SK-N-SH treated with all-trans-retinoic acid at 6 μM for 48 hours (cell line): ENCODE results near the gene RUBCNL.
"Not testable (repeated sequence)": the region's sequence is repeated elsewhere in the genome, so short reads cannot be mapped to it uniquely, and the experiment has no call there.

Source experiments
- CSDC2 ChIP-seq: fragments of 250-450 bp; sonication (Bioruptor Pico); IDR thresholded peaks from 2 replicates; pipeline ENCODE4 v1.5.0; 2020; ENCODE audit warnings: mild to moderate bottlenecking, moderate library complexity
- ISL1 ChIP-seq: fragments of 250-450 bp; sonication (Bioruptor Pico); IDR thresholded peaks from 2 replicates; pipeline ENCODE4 v2.1.2; 2022; ENCODE audit warnings: mild to moderate bottlenecking, moderate library complexity
- SNAI2 ChIP-seq: fragments of 250-450 bp; sonication (Bioruptor Pico); IDR thresholded peaks from 2 replicates; pipeline ENCODE4 v1.5.0; 2020; ENCODE audit warnings: mild to moderate bottlenecking, moderate library complexity
- ZFP3 ChIP-seq: fragments of 250-450 bp; sonication (Bioruptor Pico); IDR thresholded peaks from 2 replicates; pipeline ENCODE4 v1.5.0; 2020; ENCODE audit warnings: mild to moderate bottlenecking, moderate library complexity
- ZFP30 ChIP-seq: fragments of 450-650 bp; formaldehyde crosslinking; IDR thresholded peaks from 2 replicates; pipeline ENCODE4 v1.5.0; 2022; ENCODE audit warnings: mild to moderate bottlenecking, moderate library complexity
- ZNF70 ChIP-seq: fragments of 450-650 bp; formaldehyde crosslinking; IDR thresholded peaks from 2 replicates; pipeline ENCODE4 v1.5.0; 2020; ENCODE audit warnings: mild to moderate bottlenecking, moderate library complexity
- TF ChIP-seq, protein P1 (sequence below): fragments of 250-450 bp; sonication (Bioruptor Pico); IDR thresholded peaks from 2 replicates; pipeline ENCODE4 v1.8.0; 2020; ENCODE audit warnings: mild to moderate bottlenecking, moderate library complexity, borderline replicate concordance
- TF ChIP-seq, protein P2 (sequence below): fragments of 250-450 bp; sonication (Bioruptor Pico); IDR thresholded peaks from 2 replicates; pipeline ENCODE4 v1.5.1; 2021; ENCODE audit warnings: mild to moderate bottlenecking, moderate library complexity

DNA sequence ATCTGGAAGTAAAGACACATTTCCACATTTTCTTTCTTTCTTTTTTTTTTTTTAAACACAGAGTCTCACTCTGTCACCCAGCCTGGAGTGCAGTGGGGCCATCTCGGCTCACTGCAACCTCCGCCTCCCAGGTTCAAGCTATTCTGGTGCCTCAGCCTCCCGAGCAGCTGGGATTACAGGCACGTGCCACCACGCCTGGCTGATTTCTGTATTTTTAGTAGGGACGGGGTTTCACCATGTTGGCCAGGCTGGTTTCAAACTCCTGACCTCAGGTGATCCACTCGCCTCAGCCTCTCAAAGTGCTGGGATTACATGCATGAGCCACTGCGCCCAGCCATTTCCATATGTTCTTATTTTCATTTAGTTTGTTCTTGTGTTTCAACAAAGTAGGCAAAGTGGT is 14.1 kb downstream of the RUBCNL start:
- not testable (repeated sequence) for TF ChIP-seq ZFP3 (CRISPR knock-in tag); SNAI2 (CRISPR knock-in tag); CSDC2; ZFP30 (CRISPR knock-in tag); ZNF70 (CRISPR knock-in tag); ISL1 (CRISPR knock-in tag)
- TF ChIP-seq, protein P1, sequence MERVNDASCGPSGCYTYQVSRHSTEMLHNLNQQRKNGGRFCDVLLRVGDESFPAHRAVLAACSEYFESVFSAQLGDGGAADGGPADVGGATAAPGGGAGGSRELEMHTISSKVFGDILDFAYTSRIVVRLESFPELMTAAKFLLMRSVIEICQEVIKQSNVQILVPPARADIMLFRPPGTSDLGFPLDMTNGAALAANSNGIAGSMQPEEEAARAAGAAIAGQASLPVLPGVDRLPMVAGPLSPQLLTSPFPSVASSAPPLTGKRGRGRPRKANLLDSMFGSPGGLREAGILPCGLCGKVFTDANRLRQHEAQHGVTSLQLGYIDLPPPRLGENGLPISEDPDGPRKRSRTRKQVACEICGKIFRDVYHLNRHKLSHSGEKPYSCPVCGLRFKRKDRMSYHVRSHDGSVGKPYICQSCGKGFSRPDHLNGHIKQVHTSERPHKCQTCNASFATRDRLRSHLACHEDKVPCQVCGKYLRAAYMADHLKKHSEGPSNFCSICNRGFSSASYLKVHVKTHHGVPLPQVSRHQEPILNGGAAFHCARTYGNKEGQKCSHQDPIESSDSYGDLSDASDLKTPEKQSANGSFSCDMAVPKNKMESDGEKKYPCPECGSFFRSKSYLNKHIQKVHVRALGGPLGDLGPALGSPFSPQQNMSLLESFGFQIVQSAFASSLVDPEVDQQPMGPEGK = not testable (repeated sequence)
- TF ChIP-seq, protein P2, sequence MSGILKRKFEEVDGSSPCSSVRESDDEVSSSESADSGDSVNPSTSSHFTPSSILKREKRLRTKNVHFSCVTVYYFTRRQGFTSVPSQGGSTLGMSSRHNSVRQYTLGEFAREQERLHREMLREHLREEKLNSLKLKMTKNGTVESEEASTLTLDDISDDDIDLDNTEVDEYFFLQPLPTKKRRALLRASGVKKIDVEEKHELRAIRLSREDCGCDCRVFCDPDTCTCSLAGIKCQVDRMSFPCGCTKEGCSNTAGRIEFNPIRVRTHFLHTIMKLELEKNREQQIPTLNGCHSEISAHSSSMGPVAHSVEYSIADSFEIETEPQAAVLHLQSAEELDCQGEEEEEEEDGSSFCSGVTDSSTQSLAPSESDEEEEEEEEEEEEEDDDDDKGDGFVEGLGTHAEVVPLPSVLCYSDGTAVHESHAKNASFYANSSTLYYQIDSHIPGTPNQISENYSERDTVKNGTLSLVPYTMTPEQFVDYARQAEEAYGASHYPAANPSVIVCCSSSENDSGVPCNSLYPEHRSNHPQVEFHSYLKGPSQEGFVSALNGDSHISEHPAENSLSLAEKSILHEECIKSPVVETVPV (CRISPR knock-in tag) = not testable (repeated sequence)
